Stimulated activated CD8-positive, alpha-beta memory T cell treated with anti-CD3 and anti-CD28 coated beads, Interleukin-12 subunit alpha, Interleukin-12 subunit beta, amount 100 ng/mL, for 1 hour (primary cell): ENCODE measurements around the gene ATP10A.
"Not testable (repeated sequence)": the region's sequence is repeated elsewhere in the genome, so short reads cannot be mapped to it uniquely, and the experiment has no call there.

Experiments used
- DNase-seq: peaks from one replicate; pipeline ENCODE4 v3.0.0-alpha.2; 2020; ENCODE audit warnings: low read depth

ATP10A gene

GRCh38 chr15:25882466-25882865 is 19.3 kb upstream of the ATP10A start:
- no peak for DNase-seq

- not testable (repeated sequence) for DNase-seq
These were observed 17.8 kb upstream of the ATP10A start for GRCh38 chr15:25880877-25881276.

- DNase-seq, result no peak
These were observed 17.3 kb upstream of the ATP10A start for GRCh38 chr15:25880411-25880810.

- DNase-seq, result no peak
These were observed 16.3 kb upstream of the ATP10A start for GRCh38 chr15:25879438-25879837.

DNA sequence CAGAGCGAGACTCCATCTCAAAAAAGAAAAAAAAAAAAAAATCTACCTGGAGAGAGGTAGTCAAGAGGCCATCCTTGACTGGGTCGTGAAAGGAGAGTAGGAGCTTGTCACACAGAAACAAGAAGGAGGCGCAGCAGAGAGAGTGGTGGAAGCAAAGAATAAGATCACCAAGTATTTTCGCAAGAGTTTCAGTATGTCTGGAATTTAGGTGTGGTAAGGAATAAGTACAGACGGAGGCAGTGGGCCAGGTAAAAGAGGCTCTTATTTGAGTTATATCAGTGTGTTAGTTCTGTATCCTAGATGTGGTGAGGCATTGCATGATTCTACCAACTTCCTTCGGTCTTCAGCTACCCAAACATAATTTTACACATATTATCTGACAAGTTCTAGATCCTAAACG is 14.6 kb upstream of the ATP10A start:
- no peak for DNase-seq

GRCh38 chr15:25876231-25877140 is 13.4 kb upstream of the ATP10A start:
- no peak for DNase-seq

DNA sequence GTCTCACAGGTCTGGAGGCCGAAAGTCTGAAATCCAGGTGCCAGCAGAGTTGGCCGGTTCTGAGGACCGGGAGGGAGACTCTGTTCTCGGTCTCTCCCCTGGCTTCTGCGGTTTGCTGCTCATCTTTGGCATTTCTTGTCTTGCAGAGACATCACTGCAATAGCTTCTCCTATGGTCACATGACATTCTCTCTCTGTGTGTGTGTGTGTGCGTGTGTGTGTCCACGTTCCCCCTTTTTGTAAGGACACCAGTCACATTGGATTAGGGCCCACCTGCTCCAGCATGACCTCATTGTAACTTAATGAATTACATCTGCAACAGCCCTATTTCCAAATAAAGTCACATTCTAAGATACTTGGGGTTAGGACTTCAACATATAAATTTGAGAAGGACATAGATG is 12.4 kb upstream of the ATP10A start:
- no peak for DNase-seq

DNA sequence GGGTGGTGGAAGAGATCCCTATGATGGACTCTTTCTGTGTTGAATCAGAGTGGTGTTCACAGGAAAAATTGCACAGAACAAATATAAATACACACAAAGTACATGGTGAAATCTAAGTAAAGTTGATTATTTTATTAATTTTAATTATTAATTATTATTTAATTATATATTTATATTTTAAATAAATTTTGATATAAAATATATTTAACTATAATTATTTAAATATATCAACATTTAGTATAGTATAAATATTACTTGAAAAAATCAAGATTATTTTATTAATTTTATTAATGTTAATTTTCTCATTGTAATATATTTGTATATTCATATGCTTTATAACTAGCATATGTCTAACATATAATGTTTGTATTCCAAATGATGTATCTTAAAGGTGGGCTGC is 11.3 kb upstream of the ATP10A start:
- no peak for DNase-seq

DNA sequence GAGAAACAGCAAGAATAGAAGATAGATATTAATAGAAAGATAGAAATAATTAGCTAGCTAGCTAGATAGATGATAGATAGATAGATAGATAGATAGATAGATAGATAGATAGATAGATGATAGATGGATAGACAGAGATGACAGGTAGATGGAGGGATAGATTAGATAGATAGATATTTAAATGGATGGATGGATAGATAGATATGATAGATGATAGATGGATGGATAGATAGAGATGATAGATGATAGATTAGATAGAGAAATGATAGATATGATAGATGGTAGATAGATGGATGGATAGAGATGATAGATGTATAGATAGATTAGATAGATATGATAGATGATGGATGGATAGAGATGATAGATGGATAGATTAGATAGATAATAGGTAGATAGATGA is 8.3 kb upstream of the ATP10A start:
- no peak for DNase-seq

- no peak for DNase-seq
These were observed 7.8 kb upstream of the ATP10A start for GRCh38 chr15:25870938-25871337.

DNA sequence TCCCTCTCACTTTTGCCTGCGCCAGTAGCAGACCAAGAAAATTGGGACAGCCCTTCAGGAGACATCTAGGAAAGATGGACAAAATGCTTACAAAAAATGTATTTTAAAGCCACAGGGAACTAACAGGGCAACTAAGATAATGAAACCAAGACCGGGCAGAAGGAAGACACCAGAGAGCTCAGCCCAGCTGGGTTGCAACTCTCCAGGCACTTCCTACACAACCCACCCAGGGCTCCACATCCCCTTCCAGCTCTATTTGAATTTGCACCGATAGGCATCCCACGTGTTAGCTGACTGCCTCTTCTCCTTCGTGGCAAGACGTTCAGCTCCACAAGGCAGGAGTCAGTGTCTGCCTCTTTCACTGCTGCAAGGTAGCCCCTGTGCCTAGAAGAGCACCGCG is 6.6 kb upstream of the ATP10A start:
- no peak for DNase-seq

DNA sequence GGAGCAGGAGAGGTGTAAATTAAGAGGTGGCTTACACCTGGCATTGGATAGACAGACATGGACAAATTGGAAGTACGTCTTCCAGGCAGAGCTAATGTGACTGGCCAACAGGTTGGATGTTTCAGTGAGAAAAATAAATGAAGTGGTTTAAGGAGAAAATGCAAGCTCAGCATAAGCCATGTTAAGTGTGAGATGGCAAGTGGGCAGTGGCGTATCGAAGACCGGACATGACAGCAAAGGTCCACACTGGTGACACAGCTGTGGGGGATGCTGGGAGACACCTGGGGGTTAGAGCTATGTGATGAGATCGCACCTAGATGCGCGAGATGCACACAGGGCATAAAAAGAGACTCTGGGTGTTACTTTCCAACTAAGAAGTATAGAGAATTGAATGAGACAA is 3.7 kb upstream of the ATP10A start:
- DNase-seq, result no peak

DNA sequence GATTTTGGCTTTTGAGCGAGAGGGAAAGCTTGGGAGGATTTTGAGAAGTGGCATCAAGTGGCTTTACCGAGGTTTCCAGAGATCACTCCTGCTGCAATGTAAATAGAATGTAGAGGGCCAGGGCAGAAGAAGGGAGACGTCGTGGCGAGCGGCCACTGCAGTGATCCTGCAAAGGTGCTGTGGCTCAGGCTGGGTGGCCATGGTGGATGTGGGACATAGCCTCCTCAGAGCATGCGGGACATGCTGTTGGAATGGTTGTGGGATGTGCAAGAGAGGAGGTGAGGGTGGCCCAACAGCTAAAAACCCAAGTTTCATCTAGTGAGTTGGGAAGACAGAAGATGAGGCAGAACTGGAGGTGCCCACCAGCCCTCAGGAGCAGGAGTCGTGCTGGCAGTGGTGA is 3.1 kb upstream of the ATP10A start:
- no peak for DNase-seq

- no peak for DNase-seq
These were observed 1.8 kb upstream of the ATP10A start for GRCh38 chr15:25864966-25865365.

DNA sequence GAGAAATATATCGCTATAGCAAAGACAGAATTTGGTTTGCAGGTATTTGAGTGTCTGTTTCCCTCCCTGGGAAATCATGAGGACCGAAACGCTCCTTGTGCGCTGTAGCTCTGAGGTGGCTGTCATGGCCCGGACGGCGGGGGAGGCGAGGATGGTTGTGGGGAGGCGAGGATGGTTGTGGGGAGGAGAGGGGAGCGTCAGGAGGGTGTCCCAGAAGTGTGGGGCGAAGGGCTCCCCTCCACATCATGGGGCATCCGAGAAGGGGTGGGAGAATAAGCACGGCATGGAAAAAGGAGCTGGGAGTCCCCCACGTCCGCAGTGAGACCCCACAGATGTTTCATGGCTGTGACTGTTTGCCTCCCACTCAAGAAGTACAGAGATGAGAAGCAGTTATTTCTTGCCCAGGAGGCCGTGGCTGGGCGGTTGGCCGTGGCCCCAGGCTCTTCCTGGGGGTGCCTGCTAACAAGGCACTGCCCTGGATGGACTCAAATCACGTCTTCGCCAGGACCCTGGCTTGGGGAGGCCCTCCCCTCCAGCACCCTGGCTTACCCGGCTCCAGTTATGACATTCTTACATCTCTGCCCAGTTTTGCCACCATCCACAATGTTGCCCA is 947 bp upstream of the ATP10A start:
- DNase-seq, result no peak

GRCh38 chr15:25862472-25863110 is 536 bp downstream of the ATP10A start:
- no peak for DNase-seq

DNA sequence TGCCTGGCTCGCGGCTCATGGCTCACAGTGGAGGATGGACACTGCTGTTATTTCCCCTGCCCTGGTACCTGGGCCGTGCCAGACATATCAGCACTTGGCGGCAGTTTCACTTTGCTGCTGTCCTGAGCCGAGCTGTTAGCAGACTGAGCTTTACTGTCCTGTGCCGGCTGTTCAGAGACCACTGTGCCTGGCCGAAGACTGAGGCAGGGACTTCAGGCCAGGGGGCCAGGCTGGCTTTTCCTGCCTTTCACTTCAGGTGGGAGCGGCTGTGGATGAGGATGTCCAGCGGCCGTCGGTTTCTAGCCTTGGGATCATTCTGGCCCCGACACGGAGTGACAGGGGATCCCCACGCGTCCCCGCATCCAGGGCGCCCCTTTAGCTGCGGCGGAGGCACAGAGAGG is 1.1 kb downstream of the ATP10A start:
- DNase-seq, result no peak

GRCh38 chr15:25860885-25861866 is 2.0 kb downstream of the ATP10A start:
- DNase-seq, result no peak

- DNase-seq, result no peak
These were observed 3.1 kb downstream of the ATP10A start for GRCh38 chr15:25859838-25860645.

DNA sequence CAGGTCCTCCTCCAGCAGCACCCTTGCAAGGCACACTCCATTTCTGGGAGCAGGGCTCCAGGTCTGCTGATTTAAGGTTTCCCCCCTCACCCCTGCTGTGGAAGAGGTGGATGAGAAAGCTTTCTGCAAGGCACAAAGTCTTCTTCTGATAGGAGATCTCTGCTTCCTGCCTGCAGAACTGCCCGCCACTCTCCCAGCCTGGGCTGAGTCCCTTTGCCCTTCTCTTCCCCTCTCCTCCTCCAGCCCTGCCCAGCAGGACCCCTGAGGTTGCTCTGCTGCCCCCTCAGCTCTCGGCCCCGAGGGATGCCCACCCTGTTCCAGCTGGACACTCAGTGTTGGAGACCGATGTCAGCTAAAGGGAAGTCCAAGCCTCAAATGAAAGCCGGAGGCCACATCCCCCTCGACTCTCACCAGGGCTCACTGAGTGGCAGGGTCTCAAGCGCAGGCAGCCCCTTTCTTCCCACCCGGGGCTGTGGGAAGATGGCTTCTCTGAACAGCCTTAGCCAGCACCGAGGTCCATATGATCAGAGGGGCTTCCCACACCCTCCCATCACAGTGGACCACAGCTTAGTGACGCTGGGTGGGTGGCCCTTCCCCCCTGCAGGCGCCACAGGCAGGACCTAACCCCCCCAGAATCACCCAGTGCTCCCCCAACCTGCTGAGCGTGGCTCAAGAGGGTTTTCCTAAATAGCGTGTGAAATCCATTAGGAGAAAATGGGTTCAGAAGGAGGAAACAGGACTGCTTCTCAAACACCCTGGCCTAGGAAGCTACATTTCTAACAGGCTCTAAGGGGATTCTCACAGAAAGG is 4.0 kb downstream of the ATP10A start:
- DNase-seq, result no peak
